Inferior parietal cortex (tissue), 1 donor: ENCODE results near the gene TMEM154.

ENCODE experiments used
- DNase-seq: peaks from one replicate; pipeline ENCODE4 v3.0.0-alpha.2; 2016; ENCODE audit errors: extremely low spot score

Gene TMEM154

DNA sequence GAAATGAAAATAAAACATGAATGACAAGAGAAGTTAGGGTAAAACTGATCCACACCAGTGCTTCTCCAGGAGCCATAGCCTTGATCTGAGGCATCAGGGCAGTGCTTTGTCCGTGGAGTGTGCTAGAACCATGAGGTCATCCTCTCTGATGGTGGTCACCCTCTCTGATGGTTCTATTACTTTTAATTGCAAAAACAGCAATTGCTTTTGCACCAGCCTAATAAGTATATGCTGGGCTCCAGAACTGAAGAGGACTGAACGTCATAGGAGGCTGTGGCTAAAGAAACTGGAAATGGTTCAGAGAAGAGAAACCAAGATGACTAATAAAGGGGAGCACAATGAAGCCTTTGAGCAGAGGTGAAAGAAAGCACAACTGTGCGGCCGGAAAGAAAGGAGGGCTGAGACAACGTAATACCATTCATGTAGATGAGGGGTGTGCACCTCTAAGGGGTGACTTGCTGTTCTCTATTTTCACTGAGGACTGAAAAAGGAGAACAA lies 17.0 kb upstream of the TMEM154 start:
- DNase-seq, result peak; percentile 27

DNA sequence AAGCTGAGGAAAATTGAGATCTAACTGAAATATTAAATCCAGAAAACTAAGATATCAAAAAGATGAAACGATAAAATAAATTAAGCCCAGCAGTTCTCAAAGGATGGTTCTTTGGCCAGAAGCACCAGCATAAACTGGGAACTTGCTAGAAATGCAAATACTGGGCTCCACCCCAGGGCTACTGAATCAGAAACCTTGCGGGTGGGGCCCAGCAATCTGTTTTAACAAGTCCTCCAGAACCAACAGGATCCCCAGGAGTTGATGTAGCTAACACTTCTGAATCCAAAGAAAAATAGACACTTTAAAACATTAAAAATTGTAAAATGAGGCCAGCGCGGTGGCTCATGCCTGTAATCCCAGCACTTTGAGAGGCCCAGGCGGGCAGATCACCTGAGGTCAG lies 14.1 kb upstream of the TMEM154 start:
- DNase-seq, result no peak

DNA sequence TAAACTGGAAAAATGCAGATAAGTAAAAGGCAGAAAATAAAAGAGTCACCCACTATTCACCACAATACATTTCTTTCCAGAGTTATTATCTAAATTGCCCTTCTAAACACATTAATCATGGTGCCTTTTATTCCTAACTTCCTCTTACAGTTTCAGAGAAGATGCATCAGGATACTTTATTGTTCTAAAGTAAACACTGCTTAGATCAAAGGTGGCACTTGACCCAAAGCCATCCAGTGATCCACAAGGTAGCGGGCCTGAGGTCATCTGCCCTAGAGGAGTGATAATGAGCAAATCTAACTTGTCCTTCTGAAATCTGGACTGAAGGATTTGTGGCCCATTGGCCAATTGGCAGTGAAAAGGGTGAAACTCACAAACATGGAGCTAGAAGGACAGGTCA lies 12.0 kb upstream of the TMEM154 start:
- no peak for DNase-seq

DNA sequence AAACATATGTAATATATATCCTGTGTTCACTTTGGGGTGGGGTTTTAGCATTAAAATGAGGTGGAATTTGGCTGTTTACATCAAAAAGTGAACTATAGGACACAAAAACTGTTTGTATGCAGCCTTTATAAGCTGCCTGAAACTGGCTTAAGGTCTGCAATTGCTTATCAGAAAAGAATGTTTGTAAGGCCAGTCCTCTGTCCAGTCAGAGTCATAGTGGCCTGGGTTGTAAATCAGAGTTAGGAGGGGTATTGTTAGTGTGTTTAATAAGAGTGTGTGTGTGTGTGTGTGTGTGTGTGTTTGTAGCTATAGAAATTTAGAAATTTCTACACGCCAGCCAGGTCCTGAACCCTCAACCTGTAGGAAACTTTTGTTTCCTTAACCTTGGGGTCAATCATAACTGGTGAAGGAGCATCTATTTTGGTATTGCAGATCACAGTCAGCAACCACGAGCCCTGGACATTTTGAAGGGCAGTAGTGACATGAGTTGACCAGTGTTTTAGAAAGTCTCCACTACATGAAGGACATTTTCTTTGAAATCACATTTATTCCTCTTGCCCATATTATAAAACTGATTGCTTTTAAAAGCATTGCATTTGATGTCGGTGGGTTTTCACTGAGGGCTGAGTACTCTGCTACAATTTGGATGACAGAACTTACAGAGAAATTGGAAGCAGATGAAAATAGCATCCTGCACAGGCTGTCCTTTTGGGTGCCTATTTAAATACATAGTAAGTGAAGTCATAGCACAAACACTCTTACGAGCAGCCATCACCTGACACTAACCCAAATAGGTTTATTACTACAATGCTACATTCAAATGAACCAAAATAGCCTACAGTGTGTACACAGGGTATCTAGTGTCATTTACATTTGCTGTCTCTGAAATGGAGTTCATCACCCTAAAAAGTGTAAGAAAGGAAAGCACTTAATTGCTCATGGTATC lies 11.2 kb upstream of the TMEM154 start:
- DNase-seq, result no peak

DNA sequence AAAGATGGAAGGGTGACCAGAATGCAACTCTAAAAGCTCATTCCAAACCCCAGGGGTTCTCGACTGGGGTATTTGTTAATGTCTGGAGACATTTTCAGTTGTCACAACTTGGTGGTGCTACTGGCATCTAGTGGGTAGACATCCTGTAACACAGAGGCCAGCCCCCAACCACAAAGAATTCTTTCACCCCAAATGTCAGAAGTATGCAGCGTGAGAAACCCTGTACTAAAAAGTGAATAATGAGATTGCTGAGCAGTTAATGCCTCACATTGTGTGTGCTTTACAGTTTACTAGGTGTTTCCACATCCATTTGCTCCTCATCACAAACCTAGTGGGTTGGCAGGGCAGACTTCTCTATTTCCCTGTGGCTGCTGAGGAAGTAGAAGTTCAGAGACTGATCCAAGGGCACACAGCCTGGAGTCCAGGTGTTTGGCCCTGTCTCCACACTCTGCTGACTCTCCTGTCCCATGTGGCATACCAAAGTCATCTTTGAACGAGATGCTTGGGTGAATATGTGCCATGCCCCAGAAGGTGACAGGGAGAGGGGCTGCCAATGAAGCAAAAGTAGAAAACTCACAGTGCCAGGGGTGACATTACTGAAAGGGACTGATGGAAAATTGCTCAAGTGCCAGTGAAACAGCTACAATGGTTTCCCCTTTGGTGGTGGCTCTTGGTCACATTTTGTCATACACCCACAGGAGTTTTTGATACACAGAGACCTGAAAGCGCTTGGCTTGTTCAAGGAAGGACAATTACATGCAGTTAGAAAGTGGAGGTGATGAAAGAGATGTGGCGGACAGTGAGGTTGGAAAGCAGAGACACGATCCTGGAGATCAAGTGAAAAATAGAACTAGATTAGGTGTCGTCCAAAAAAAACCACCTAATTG lies 10.1 kb upstream of the TMEM154 start:
- no peak for DNase-seq

DNA sequence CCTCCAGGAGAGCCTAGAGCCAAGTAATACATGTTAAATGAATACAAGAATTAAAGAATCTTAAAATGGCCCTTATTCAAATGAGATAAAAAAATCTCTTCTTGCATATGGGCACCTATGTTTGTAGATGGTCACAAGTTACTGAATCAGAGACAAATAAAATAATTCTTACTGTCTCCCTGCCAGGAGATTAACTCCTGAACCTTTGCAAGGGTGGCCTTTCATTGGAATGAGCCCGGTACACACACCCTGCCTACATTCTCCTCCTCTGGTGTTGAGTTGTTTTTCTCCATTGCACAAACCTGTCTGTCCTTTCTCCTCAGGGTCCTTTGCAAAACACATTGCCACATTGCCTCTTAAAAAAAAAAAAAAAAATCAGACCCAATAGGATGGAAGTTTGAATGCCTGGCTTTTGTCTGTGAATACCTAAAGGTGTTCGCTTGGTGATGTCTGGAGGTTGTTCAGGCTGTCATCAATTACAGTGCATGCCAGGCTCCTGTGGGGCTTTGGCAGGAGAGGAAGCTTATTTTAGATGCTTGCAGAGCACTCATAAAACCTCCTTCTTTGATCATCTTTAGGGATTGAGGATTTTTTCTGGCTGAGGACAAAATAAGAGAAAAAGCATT lies 8.3 kb upstream of the TMEM154 start:
- no peak for DNase-seq

DNA sequence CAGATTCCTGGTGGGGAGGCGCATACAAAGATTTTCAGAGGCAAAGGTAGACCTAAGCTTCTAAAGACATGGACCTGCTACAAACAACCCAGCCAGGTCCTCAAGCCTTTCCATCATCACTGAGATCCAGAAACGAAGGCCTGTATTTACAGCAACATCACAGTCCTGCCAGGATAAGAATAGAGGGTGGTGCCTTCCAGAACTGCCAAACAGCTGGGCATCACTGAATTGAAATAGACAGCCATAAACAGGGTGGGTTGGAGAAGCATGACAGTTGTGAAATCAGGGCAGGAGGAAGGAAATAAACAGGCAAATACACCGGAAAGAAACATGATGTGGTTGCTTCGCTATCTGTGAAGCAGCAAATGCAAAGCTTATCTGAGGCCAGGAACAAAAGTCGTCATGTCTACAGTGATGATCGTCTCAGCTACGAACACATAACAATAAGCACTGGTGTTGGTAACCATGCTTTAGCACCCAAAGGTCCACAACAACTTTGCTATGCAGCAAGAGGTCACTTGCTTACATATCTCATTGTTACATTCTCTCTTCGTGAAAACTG lies 6.7 kb upstream of the TMEM154 start:
- DNase-seq, result no peak

DNA sequence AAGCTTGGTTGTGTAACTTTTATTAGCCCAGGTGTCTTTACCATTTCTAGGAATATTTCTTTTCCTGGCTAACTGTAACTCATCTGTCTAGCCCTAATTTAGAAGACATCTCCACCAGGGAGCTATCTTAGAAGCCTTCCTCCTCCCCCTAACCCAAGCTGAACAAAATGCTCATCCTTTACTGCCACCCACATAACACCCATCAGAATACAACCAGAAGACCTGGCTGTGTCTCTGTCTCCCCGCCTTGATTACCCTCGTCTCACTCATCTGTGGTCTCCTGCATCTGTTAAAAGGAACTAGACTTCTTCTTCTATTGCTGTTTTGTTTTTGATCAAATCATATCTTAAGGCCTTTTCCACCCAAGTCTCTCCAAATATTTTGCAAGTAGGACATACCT lies 4.8 kb upstream of the TMEM154 start:
- no peak for DNase-seq

DNA sequence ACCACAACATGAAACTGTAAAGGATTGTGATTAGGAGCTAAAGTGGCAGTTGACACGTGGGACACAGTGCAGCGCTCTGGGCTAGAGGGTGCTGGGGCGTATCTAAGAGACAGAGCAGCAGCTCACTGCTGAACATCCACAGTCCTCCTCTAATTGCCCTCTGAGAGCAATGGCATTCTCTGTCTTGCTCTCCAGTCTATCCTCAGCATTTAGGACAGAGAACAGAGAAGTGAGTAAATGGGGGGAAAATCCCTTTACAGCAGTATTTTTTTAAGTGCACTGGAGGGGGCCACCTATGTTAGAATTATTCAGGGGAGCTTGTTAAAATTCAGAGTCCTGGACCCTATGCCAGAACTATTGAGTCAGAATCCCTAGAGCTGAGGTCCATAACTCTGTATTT lies 4.2 kb upstream of the TMEM154 start:
- no peak for DNase-seq

DNA sequence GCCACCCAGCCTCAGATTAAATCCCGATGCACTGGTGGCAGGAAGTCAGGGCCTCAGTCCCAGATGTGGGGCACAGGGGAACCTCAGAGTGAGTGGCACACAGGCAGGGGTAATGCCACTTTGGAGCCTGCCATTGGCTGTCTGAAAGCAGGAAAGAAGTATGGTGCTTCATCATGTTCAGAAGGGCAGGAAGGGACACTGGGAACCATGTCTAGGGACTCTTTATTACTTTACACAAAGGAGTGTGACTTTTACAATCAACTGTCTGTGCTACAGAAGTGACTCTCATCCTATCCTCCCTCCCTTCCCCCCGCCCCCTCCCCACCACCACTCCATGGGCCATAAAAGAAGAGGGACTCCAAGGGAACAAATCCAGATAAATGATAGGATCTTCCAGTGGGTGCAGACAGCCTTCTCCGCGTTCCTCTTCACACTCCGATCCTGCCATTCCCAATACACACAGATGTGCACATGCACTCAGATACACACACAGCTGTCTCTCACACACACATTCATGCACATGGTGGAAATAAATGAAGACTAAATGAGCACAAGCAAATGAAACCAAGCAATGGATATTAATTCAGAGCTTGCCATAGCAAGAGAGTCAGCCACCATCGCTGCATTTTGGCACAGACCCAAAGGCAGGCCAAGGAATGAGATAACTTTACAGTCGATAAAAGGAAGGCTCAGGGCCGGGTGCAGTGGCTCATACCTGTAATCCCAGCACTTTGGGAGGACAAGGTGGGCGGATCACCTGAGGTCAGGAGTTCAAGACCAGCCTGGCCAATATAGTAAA lies 2.5 kb upstream of the TMEM154 start:
- DNase-seq, result no peak

DNA sequence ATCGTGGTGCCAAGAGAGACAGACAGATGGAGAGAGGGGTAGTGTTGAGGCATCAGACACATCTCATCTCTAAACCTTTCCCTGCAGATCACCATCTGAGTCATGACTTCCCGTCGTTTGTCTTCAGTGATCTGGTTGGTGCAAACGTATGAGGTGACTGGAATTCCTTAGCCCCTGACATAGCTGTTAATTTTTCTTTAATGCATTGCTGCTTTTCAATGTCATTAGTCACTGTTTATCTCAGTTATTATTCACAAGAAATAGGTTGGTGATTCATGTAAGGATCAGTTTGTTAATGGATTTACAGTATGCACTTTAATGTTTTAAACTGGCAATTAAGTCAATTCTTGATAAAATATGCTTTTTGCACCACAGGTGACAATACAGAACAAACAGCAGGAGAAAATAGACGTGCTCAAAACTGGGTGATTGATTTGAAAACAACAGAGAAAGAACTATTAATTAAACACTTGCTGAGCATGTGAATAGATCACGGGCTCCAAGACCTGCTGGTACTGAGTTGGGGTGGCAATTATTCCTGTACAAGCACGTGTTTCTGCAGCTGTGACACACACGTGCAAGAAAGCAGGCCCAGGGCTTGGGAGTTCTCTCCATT lies 1.3 kb upstream of the TMEM154 start:
- DNase-seq, result no peak

DNA sequence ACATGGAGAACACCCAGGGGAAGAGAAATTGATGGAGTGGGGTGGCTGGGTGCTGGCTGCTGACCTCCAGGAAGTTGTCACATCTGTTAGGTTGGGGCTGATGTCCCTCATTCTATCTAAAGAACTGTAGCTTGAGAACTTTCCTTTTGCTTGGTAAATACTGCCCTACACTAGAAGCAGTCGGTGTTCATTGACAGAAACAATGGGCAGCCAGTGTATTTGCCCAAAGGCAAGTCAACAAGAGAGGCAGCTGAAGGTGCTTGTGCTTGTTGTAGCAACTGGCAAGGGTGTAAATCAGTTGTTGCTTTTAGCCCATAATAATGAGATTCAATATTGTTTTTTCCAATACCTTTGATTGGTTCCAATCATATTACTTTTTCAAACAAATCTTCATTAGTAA lies 956 bp downstream of the TMEM154 start:
- DNase-seq, result no peak

DNA sequence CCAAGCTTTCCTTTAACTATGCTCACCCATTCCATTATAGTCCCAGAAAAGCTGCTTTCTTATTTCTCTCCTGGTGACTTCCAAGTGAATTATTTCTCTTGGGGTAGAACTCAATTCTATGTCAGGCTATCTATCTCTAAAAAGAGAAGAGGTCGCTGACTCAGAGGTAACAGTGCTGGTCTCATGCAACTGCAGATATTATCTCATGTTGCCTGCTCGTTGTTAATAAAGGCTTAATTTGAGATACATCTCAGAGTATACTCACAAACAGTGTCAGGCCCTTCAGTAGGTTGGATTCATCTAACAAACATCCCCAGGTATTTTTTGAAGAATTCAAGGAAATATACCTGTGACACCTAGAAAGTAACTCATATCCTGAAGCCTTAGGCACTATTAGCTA lies 2.7 kb downstream of the TMEM154 start:
- DNase-seq, result no peak

DNA sequence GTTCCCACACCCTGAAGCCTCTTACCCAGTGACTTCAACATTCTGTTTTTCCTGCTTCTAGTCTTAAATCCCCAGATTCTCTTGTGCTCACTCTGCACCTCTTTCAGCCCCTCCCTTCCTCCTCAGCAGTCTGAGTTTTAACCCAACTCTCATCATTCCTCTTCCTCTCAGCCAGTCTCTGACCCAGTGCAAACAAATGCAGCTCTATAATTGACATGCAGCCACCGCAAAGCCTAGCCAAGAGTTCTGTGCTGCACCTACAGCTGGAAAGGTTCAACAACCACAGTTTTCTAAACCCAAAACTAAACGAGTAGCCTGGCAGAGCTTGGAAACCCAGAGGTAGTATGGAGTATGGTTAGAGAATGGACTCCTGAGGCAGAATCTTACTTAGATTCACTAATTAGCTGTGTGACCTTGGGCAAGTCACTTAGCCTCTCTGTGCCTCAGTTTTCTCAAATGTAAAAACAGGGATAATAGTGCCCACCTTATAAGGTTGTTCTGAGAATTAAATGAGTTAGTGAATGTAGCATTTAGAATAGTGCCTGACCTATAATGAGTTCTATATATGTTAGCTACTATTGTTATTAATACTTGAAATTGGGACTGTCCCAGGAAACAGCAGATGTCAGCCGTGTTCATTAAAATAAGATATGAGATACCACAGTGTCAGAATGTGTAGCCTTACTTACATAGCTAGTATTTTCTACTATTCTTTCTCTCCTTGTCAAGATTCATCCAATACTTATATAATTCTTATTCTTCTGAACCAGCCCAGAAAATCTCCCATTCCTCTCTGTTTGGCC lies 3.5 kb downstream of the TMEM154 start:
- DNase-seq, result no peak

DNA sequence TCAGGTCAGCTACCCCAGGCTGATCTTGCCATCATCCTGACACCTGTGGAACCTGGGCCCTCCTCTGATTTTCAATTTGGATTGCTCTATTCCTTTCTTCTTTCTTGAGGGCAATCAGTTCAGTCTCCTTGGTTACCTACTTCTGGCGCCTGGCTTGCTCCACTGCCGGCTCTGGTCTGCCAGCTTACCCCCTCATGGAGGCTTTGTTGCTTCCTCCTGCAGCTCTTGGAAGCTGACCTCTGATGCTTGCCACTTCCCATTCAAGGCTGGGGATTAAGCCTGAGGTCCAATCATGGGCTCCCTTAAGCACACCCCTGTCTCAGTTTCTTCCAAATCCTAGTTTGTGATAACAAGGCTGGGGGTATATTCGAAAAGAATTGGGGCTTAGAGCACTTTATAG lies 5.4 kb downstream of the TMEM154 start:
- DNase-seq, result no peak

DNA sequence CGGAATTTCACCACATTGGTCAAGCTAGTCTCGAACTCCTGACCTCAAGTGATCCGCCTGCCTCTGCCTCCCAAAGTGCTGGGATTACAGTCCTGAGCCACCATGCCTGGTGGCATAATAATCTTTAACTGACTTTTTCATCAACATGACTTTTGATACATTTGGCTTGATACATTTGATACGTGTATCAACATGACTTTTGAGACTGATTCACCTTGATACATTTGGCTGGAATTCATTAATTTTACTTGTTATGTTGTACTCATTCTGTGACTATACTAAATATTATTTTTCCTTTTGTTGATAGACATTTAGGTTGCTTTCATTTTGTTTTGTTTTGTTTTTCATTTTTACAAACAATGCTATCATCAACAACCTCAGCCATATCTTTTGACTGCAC lies 6.3 kb downstream of the TMEM154 start:
- DNase-seq, result no peak

DNA sequence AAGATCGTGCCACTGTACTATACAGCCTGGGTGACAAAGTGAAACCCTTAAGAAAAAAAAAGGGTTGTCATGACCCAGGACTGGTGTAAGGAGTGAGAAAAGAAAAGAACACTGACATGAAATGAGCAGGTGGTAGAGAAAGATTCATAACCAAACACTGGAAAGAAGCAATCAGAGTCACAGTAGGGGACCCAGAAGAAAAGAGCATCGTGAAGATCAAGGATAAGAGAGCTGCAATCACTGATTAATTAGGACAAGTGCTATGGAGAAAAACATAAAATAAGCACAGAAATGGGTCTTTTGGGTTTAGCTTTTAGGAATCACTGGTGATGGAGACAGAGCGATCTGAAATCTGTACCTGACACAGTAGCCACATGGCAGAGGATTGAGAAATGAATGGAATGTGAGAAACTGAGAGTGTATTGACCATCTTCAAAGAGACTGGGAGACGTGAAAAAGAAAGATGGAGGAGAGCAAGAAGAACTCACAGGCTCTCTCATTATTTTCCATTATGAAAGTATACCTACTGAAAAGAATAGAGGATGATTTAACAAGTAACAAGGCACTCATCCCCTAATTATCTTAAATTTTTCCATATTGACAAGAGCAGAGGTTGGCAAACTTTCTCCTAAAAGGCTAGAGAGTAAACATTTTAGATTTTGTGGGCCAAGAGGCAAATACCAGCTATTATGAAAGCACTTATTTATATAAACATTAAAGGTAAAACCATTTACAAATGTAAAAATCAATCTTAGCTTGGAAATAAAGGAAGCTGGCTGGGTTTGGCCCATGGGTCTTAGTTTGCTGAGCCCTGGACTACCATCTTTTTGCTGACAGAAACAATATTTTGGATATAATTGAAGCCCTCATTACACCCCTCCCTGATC lies 7.3 kb downstream of the TMEM154 start:
- no peak for DNase-seq

DNA sequence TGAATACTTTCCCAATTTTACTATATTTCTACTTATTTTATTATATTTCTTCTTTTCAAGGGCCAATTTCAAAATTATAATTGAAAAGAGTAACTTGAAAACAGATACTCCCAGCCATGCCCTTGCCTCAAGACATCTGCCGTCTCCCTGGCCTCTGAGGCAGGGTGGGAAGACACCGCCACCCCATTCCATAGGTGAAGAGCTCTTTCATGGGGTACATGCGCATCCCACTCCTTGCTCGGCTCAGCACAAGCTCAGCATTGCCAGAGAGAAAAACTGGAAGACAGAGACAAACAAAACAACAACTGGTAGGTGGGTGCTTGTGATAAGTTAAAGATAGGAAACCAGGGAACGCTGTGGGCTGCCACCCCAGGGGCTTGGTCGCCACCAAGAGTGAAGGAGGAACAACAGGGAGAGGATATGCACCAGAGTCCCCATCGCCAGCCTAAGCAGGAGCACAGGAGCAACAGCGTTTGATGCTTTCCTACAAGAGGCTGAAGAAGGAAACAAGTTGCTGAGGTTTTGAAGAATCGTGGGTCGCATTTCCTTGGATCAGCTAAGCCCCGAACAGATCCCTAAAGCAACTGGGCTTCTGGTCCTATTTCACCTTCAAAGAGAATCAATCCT lies 11.3 kb downstream of the TMEM154 start:
- DNase-seq, result no peak
